IPS-NIHi11 (cell line): Measurements from ENCODE around the gene SRPRA.
"Not testable (repeated sequence)": the region's sequence is repeated elsewhere in the genome, so short reads cannot be mapped to it uniquely, and the experiment has no call there.

Experiments
- DNase-seq: peaks from one replicate; pipeline ENCODE4 v3.0.0; 2012; ENCODE audit warnings: mixed read lengths, low spot score

SRPRA gene

DNA sequence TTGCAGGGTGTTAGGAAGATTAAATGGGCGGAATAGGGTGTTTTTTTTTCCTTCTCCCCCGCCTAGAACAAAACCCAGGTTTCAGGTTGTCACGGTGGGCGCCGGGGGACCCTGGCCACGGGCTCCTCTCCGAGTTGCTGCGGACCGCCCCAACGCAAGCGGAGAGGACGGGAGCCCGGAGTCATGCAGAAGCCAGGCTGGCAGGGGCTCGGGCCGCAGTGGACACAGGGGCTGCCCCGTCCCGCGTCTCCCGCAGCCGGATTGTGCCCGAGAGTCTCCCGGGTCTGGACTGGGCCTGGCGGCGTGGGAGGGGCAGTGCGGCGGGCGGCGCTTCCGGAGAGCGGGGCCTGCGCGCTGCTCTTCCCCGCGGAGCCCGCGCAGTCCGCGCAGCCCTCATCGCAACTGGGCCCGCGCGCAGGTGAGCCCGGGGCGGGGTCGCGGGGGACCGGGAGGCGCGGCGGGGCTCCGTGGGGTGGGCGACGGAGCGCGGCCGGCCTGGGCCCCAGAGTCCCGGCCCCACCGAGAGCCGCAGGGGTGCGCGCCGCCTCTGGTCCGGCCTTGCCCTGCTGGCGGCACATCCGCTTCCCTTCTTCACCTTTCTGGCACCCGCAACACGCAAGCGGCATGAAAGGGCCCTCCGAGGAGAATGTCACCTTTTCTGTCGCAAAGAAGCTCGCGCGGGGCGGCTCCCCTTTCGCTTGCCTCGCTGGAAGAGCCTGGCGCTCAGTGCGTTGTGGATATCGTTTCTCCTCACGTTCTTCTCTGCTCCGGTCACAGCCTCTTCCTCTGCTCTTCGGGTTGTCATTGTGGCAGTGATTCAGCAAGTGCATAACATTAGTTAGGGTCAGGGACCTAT, 14.3 kb upstream of the SRPRA start, which contains the start of gene TIRAP:
Gene TIRAP (plus strand): TSS at position 358 of the 856 bp plus-strand sequence. CDS start 7,802 bp downstream, outside the sequence.
- DNase-seq = peak; percentile 77

DNA sequence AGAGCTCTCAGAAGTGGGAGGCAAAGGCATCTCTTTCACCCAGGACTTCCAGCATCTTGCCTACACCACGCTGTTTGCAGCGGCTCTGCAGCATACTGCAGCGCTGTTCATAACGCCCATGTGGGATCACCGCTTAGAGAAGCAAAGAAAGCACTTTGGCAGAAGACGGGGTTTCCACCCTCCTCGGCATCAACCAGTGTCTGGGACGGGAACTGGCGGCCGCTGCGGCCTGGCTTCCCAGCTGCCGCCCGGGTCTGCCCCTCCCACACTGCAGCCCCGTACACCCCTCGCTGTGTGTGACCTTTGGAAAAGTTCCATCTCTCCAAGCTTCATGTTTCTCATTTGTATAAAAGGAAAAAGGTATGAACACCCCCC, 13.7 kb upstream of the SRPRA start:
- DNase-seq = peak; percentile 72

DNA sequence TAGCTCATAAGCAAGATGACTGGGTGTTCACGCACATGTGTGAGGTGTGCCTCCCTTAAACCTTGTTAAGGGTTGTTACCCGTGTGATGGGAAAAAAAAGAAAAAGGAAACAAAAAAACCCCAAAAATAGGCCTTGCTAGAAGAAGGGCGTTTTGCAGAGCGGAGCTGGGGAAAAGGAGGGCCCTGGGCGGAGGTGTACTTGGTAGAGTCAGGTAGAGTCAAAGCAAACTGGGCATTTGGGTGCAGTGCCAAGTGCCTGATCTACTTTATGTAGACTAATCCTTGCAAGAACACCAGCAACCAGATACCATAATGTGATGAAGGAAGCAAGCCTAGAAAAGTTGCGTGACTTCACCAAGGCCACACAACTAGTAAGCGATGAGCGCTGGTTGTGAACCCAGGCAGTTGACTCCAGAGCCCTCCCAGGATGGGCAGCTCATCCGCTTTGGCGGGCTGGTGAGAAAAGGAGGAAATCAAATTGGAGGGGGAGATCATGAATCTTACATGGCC, 13.0 kb upstream of the SRPRA start:
- DNase-seq = no peak

DNA sequence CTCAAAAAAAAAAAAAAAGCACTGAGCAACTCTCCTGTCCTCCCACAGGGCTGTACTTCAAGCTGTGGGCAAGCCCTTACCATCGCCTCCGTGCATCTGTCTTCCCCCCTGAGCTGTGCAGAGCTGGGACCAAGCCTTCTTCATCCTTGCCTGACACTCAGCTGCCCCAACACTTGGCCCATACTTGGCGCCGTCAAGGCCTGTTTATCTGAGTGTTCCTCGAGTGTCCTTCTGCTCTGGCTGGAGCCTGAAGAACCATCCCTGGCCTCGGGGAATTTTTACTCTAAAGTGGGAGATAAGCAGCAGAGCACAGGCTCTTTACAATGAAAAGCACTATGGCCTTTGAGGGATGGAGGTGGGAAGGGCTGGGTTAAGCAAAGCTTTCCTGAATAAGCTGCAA, 12.6 kb upstream of the SRPRA start:
- no peak for DNase-seq

DNA sequence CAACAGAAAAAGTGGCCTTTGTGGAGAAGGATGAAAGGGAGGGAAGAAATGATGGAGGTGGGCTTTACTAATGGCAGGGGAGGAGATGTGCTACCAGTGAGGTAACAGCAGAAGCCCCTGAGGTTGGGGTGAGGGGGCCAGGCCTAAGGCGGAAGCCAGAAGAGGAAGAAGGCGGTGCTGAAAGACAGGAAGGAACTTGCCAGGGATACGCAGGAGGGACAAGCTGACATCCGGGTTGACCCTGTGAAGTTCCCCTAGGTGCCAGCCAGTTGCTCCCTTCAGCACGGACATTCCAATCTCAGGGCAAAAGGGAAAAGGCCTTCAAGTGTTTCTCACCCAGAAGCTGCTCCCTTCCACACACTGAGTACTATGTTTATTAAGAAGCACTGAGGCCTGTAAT, 11.9 kb upstream of the SRPRA start:
- DNase-seq = no peak

DNA sequence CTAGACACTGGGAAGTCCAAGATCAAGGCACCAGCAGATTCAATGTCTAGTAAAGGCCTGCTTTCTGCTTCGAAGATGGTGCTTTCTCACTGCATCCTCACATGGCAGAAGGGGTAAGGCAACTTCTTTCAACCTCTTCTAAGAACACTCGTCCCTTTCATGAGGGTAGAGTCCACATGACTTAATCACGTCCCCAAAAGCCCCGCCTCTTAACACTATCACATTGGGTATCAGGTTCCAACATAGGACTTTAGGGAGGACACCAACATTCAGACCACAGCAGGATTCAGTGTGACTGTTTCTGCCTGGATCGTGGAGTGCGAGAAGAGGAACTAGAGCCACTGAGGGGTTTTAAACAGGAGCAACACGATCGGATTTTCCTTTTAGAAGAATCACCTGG, 10.5 kb upstream of the SRPRA start:
- no peak for DNase-seq

DNA sequence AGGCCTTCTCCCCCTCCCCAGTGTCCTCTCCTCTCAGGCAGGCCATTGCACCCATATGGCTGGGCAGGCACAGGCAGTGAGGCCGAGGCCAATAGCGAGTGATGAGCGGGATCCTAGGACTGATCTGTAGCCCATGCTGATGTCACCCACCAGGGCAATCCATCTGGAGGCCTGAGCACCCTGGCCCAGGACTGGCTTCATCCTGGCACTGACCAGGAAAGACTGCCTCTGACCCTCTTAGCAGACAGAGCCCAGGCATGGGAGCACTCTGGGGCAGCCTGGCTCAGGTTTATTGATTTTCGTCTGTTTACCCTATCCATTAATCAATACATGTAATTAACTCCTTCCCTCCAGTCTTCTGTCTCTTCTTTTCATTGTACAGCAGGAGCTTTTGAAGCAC, 9.1 kb upstream of the SRPRA start:
- DNase-seq = no peak

DNA sequence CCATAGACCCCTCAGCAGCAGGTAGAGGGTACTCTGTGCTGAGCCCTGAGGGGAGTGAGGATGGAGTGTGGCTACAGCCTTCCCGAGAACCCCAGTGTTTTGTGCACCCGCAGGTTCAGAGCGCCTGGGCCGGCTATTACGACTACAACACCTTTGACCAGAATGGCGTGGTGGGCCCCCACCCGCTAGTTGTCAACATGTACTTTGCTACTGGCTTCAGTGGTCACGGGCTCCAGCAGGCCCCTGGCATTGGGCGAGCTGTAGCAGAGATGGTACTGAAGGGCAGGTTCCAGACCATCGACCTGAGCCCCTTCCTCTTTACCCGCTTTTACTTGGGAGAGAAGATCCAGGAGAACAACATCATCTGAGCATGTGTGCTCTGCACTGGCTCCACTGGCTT, 8.6 kb upstream of the SRPRA start:
- DNase-seq = no peak

DNA sequence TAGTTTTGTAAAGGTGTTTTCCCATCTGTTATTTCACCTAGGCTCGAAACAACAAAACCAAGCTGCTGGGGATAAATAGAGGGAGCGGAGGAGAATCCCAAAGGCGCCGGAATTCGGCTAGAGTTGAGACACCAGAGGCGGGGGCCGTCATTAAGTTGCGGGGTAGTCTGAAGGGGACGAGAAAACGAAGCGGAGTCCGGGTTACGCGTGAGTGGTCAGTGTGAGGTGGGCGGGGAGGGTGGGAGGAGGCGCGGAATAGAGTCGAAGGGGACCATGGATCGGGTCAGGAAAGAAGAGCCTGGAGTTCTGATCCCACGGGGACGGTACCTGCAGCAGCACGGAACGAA, 361 bp downstream of the SRPRA start:
- DNase-seq = peak; percentile 74

DNA sequence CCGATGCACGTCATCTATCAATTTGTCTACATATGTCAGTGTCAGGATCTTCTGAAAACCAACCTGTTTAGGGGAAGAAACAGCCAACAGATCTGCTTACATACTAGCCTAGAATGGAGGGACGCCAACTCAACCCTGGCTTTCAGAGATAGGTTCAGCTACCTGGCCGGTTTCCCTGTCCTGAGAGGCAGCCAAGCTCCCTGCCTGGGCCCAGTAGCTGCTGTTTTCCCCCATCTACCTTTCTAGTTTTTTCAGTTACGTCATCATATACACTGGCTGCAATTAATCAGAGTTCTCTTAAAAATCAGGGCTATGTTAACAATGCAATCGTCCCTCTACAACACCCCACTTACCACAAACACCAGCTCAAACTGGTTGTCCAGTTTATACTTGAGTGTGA, 1.0 kb downstream of the SRPRA start:
- no peak for DNase-seq

DNA sequence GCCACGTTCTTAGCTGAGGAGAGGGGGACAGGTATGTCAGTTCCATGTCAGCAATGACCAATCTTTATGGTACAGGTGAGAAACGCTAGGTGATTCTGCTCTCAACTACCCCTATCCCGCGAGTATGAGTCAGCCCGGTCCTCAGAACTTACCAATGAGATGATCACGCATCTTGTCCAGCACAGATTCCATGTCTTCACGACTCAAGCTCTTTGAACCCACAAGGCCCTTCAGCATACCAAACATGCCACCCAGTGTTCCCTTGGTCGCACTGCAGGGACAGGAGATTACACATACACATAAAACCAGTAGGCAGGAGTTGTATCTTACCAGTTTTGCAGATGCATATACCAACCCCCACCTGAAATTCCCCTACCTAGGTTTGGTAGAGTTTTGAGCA, 2.9 kb downstream of the SRPRA start:
- no peak for DNase-seq

DNA sequence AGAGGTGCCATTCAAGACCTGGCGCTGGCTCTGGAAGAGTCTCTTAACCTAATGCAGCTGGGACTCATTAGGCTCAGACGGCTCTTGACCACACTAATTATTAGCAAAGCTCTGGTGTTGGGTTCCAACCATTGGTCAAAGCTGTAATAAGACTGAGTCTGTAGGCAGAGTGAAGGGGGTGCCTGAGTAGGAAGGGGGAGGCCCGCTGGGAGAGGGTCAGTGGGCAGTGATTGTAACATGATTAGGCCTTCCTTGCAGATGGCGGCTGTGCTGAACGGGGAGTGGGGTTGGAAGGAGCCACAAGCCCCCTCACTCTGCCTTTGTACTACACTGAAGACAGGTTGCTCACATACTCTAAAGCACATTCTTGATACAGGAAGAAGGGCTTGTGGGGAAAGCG, 5.2 kb downstream of the SRPRA start:
- no peak for DNase-seq

DNA sequence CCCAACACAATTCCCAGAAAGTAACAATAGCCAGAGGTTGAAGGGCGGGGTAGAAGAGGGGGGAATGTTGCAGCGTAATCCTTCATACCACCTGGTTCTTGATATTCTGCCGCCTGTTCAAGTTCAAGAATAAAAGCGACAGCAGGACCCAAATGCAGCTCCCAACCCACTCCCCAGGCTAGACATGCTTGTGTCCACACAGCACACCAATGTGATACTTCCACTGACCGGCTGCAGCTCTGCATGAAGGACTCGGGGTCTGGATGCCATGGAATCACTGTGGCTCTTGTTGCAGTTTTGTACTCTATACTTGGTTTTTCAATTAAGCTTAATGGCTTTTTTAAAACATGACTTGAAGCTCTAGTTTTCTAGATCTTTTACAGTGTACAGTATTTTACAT, 6.5 kb downstream of the SRPRA start:
- DNase-seq = no peak

DNA sequence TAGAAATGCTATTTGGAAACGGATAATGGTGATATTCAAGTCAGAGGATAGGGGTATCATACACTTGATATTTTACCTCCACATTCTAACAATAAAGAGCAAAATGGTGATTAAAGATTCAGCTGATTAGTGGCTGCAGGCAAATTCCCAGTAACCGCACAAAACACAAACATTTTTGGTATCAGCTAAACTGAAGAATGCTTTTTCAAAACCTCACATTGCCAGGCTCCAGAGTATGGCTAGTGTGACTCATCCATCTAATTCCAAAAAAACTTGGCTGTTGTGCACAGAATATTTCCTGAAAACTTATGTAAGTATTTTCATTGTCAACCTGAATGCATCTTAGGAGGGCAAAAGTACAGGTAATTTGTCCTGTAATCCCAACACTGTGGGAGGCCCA, 10.9 kb downstream of the SRPRA start:
- DNase-seq = no peak

DNA sequence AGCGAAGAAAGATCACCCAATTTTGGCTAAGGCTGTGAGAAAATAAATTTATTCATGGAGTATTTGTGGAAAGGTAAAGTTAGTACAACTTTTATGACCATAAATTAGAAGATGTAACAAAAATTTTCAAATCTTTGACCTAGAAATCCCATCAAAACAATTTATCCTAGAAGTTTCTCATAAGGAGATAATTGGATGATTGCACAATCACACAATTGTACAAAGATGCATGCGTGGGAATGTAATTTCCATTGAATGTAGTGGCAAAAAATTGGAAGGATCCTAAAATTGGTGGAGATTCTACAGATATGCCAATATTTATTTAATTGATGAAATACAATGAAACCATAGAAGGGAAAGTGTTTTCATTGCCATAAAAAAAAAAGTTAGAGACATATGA, 11.6 kb downstream of the SRPRA start:
- DNase-seq = no peak

DNA sequence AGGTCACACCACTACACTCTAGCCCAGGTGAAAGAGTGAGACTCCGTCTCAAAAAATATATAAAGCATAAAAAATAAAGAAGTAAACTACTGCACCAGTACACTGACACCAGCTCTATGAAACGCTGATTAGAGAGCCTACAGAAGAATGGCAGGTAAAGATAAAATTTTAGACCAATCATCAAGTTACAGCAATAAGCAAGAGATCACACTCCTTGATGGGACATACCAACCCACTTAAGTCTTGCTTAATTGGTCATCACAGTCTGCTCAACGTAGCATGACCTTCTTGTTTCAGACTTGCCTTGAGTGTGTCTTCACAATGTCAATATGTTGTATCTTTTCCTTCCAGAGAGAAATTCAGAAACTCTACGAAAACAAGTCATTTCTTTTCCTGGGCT, 12.5 kb downstream of the SRPRA start:
- DNase-seq = no peak

DNA sequence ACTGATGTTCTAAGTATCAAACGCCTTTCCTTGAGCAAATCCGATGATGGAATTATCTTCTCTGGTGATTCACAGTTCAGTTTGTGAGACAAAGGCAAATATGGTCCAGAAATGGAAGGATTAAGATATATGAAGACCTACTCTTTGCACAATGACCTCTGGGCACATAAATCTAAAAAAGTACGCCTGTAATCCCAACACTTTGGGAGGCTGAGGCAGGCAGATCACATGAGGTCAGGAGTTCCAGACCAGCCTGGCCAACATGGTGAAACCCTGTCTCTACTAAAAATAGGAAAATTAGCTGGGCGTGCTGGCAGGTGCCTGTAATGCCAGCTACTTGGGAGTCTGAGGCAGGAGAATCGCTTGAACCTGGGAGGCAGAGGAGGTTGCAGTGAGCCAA, 13.2 kb downstream of the SRPRA start:
- DNase-seq = not testable (repeated sequence)

DNA sequence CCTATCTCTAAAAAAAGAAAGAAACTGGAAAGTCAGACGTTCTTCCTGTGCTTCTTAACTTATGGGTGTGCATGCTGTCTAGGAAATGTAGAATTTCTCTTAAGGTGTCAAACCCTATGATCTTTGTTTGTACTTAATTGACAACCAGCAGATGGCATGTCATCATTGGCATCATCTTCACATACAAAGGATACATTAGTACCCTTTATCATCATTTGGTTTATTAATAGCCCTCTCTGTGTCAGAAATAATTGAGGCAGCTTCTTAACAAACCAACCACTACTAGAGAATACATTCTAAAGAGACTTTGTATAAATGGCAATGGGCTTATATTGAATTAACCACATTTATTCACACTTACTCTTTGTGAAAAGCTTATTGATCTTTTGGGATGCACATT, 13.9 kb downstream of the SRPRA start:
- no peak for DNase-seq

DNA sequence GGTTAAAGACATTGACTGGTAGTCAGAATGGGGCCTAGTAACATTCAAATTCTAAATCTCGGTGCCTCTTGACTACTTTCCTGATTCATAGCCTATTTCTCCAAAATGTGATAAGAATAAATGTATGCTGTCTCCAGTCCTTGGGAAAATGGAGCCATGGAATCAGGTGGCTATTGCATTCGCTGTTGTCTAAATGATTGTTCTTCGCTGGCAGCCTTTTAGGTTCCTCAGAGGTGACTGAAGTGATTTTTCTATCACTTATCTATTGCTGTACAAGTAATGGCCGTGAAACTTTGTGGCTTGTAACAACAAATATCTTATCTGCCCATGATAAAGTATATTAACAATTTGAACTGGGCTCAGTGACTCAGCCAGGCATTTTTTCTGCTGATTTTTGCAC, 15.4 kb downstream of the SRPRA start:
- no peak for DNase-seq

DNA sequence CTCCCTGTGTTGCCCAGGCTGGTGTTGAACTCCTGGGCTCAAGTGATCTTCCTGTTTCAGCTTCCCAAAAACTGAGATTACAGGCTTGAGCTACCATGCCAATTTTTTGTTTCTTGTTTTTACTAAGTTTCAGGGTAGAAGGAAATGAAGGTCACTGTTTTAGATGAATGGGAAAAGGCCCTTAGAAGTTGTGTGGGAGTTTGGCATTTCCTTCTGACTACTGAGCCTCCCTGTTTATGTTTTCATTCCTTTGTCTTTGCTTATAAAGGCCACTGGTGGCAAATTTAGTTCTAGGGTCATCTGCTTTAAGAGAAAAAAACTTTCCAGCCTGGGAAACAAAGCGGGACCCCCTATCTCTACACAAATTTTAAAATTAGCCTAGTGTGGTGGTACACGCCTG, 22.1 kb downstream of the SRPRA start:
- no peak for DNase-seq

DNA sequence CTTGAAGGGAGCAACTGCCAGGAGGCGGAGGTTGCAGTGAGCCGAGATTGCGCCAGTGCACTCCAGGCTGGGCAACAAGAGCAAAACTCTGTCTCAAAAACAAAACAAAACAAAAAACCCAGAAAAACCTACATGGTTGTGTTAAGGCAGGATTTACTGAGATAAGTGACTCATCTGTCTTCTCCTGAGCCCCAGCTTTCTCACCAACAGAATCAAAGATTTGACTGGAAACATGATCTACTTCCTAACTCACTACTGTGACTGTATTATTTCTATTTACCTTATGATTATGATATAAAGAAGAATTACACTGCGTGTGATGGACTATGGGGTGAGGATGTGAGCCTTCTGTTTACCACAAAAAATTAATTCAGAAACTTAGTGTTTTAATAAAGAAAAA, 35.3 kb downstream of the SRPRA start:
- no peak for DNase-seq

DNA sequence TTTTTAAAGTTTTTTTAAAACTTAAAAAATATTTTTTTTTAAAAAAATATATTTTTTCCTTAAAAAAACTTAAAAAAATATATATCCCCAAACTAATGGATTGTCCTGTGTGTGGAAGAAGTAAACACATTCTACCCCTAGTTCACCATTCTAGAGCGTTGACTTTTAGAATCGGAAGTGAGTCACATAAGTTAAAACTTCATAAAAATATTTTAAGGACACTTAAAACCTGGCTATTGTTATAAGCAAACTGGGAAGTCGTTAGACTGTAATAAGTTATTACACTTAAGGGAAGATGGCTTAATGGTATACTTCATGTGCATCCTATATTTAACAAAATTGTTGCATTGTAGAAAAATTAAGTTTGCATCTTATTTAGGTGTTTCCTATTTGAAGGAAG, 36.0 kb downstream of the SRPRA start:
- no peak for DNase-seq

DNA sequence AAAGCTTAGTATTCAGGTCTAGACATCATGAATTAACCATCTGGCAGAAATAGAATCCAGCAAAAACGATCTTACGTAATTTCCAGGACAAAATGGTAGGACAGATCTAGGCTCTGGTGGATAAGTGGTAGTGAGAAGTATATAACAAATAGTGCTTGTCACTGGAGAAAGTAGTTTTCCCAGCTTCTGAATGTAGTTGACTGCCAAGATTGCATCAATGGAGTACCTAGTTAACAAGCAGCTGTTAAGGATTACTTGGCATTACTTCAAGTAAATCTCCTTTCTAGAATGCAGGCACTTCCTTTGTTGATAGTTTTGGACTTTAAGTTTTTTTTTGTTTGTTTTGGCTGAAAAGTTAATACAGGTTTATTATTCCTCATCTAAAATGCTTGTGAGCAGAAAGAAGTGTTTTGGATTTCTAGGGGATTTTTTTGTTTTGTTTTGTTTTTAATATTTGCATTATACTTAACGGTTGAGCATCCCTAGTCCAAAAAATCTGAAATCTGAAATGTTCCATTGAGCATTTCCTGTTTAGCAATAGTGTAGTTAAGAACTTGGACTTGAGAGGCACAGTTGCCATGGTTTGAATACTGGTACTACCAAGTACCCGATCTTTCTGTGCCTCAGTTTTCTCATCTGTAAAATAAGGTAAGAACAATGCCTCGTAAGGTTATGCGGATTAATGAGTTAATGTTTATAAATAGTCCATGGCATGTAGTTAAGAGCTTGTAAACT, 36.8 kb downstream of the SRPRA start:
- no peak for DNase-seq
